OCI-LY7 (cell line): ENCODE measurements around the gene STATH. TPM values are rescaled to one million over a fixed set of nuclear protein-coding genes. Genes with fewer than 3 reads are reported as not detected.

Source experiments
- Bru-seq: library from RNA; stranded (reverse); fragments of 400-500 nt; gene quantifications from one replicate; lab custom pipeline; 2021; lab: Mats Ljungman, UMichigan
- BruChase-seq, 2 experiments: library from RNA; stranded (reverse); fragments of 400-500 nt; gene quantifications; one replicate each; lab custom pipeline; 2021; lab: Mats Ljungman, UMichigan
- BruUV-seq: library from RNA; stranded (reverse); fragments of 400-500 nt; replicated peaks from 2 replicates; lab custom pipeline; 2021; lab: Mats Ljungman, UMichigan
- CTCF ChIA-PET: fragments of 300-600 bp; sonication (Branson Sonifier 250); formaldehyde crosslinking; loops from one replicate; lab custom pipeline; 2022; ENCODE audit warnings: antibody characterized with exemption; ENCODE audit not compliant: unreplicated experiment; lab: Charles Lee
- POLR2A ChIA-PET: fragments of 300-600 bp; sonication (Branson Sonifier 250); formaldehyde crosslinking; loops from one replicate; lab custom pipeline; 2022; ENCODE audit warnings: antibody characterized with exemption; lab: Charles Lee
- DNase-seq: peaks from one replicate; pipeline ENCODE4 v3.0.0-alpha.2; 2015; ENCODE audit warnings: low spot score
- H2AFZ ChIP-seq: fragments of 200-600 bp; sonication (generic), shearing (Covaris generic); 2 replicates; pipeline ENCODE4 v1.6.1; 2014; ENCODE audit warnings: mild to moderate bottlenecking, antibody characterized with exemption, low read length, moderate library complexity
- H3K27ac ChIP-seq: fragments of 200-600 bp; sonication (generic); 2 replicates; pipeline ENCODE4 v1.5.1; 2014; ENCODE audit warnings: mixed run types, low read depth, mild to moderate bottlenecking, moderate library complexity, low read length, inconsistent platforms; ENCODE audit not compliant: poor library complexity, severe bottlenecking
- H3K36me3 ChIP-seq: fragments of 200-600 bp; sonication (generic); 2 replicates; pipeline ENCODE4 v1.6.1; 2014; ENCODE audit warnings: mild to moderate bottlenecking, antibody characterized with exemption, low read length, moderate library complexity, mixed read lengths; ENCODE audit not compliant: insufficient read depth
- H3K4me1 ChIP-seq: fragments of 200-600 bp; sonication (generic); 2 replicates; pipeline ENCODE4 v1.5.1; 2014; ENCODE audit warnings: mild to moderate bottlenecking, low read length; ENCODE audit not compliant: insufficient read depth, poor library complexity, severe bottlenecking
- H3K4me2 ChIP-seq: fragments of 200-600 bp; sonication (generic); 2 replicates; pipeline ENCODE4 v1.6.1; 2014; ENCODE audit warnings: mild to moderate bottlenecking, low read length
- H3K4me3 ChIP-seq: fragments of 200-600 bp; sonication (generic); 2 replicates; pipeline ENCODE4 v1.5.1; 2014; ENCODE audit warnings: mild to moderate bottlenecking, low read depth, low read length; ENCODE audit not compliant: poor library complexity, severe bottlenecking
- H3K79me2 ChIP-seq: fragments of 200-600 bp; sonication (generic); 2 replicates; pipeline ENCODE4 v1.6.1; 2016; ENCODE audit warnings: low read depth, mild to moderate bottlenecking, low read length, moderate library complexity, mixed read lengths; ENCODE audit not compliant: insufficient read depth
- H3K9me2 ChIP-seq: fragments of 200-600 bp; sonication (generic); 2 replicates; pipeline ENCODE4 v1.6.1; 2016; ENCODE audit warnings: mild to moderate bottlenecking, low read length, mixed read lengths; ENCODE audit not compliant: insufficient read depth
- H3K9me3 ChIP-seq: fragments of 200-600 bp; sonication (generic); 2 replicates; pipeline ENCODE4 v1.6.1; 2014; ENCODE audit warnings: mild to moderate bottlenecking, mixed run types, low read length, mixed read lengths
- H4K20me1 ChIP-seq: fragments of 200-600 bp; sonication (generic); 2 replicates; pipeline ENCODE4 v1.6.1; 2014; ENCODE audit warnings: mild to moderate bottlenecking, antibody characterized with exemption, low read length, moderate library complexity, mixed read lengths; ENCODE audit not compliant: insufficient read depth
- EZH2phosphoT487 ChIP-seq: fragments of 200-600 bp; sonication (generic); IDR thresholded peaks from 2 replicates; pipeline ENCODE4 v1.6.1; 2018; ENCODE audit warnings: low read depth, borderline replicate concordance, mild to moderate bottlenecking, mixed run types, antibody characterized with exemption, low read length, moderate library complexity, mixed read lengths
- intact Hi-C: fragments of 100-400 bp; cut with micrococcal nuclease; formaldehyde crosslinking; loops from one replicate; pipeline ENCODE4 v1.10.0; 2022; ENCODE audit not compliant: unreplicated experiment
- long read RNA-seq: library from polyadenylated mRNA; stranded (forward); transcript quantifications from one replicate; pipeline ENCODE4 v2.0.0, GENCODE V29; 2022
- total RNA-seq, 2 experiments: library from RNA; depleted of rRNA in 1 of 2; stranded (reverse); fragments of >200 nt in 1 of 2; shearing (Covaris generic) in 1 of 2; gene quantifications; 2 replicates each; pipeline ENCODE4 v1.2.3, GENCODE V29; 2014 to 2022
- TF ChIP-seq, protein P1 (sequence below): fragments of 200-600 bp; sonication (generic); conservative IDR thresholded peaks from 2 replicates; pipeline ENCODE4 v1.5.1; 2014; ENCODE audit warnings: mild to moderate bottlenecking, antibody characterized with exemption, low read length, moderate library complexity, mixed read lengths

The STATH gene, protein sequence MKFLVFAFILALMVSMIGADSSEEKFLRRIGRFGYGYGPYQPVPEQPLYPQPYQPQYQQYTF
- not detected in 2 replicates for total RNA-seq (2014; rRNA removed; shearing (Covaris generic))
- total RNA-seq (2022): not detected in 2 replicates
- not detected for Bru-seq, nascent RNA
- not detected for BruChase-seq, experiment 1, labeled RNA remaining after a 6-hour chase
- not detected for BruChase-seq, experiment 2, labeled RNA remaining after a 2-hour chase
- long read RNA-seq: 0 reads

DNA sequence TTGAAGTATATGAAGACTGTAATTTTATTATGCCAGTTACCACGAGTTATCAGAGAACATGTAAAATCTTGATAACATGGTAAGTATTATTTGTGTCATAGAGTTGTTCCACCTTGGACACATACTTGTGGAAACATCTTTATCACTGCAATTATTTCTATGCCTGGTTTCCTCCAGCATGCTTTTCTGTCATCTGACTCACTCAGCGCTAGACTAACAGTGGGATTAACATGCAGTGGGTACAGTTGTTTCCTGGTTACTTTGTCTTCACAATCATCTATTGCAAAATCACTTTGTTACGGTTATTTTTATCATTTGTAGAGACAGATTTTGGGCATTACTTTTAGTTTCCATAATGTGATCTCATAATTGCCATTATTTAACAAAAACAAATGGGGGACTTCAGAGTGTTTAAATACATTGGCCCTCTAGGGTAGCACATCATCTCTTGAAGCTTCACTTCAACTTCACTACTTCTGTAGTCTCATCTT lies at the start of gene STATH:
TSS of gene STATH (plus strand) at position 441 of the 491 bp plus-strand sequence. CDS start 2,472 bp downstream, outside the sequence.
- POLR2A ChIA-PET: no interaction called here
- H3K27ac ChIP-seq: no peak within 1 kb of the TSS
- H4K20me1 ChIP-seq: no peaks in the 10 kb centered on the region
- TF ChIP-seq, protein P1, sequence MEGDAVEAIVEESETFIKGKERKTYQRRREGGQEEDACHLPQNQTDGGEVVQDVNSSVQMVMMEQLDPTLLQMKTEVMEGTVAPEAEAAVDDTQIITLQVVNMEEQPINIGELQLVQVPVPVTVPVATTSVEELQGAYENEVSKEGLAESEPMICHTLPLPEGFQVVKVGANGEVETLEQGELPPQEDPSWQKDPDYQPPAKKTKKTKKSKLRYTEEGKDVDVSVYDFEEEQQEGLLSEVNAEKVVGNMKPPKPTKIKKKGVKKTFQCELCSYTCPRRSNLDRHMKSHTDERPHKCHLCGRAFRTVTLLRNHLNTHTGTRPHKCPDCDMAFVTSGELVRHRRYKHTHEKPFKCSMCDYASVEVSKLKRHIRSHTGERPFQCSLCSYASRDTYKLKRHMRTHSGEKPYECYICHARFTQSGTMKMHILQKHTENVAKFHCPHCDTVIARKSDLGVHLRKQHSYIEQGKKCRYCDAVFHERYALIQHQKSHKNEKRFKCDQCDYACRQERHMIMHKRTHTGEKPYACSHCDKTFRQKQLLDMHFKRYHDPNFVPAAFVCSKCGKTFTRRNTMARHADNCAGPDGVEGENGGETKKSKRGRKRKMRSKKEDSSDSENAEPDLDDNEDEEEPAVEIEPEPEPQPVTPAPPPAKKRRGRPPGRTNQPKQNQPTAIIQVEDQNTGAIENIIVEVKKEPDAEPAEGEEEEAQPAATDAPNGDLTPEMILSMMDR: no peak
- no peak for TF ChIP-seq EZH2phosphoT487
- no peaks in the 10 kb centered on the region for H3K9me2 ChIP-seq
- DNase-seq: no peak
- H3K4me2 ChIP-seq: no peak within 1 kb of the TSS
- H3K36me3 ChIP-seq: no peaks in the 10 kb centered on the region
- no peaks in the 10 kb centered on the region for H3K4me1 ChIP-seq
- no peak within 1 kb of the TSS for H3K4me3 ChIP-seq
- no TSS peak for BruUV-seq
- H2AFZ ChIP-seq: no peak within 1 kb of the TSS
- intact Hi-C loops: no loop called here
- CTCF ChIA-PET: no interaction called here
- H3K9me3 ChIP-seq: no peaks in the 10 kb centered on the region
- H3K79me2 ChIP-seq: no peaks in the 10 kb centered on the region

DNA sequence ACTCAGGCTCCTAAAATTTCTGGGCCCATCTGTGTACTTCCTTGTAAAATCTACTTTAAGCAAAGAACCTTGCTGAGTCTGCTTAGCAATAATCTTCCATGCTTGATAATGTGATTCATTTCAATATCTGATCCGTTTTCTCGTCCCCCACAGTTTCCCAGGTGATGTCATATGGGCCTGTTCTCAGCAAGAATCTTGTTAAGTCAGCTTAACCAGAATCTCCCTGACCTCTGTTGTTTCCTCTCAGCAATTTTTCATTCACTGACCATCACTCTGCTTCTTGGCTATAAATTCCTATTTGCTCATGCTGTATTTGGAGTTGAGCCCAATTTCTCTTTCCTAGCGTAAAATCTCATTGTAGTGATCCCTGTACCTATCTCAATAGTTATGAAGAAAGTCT lies 44.2 kb upstream of the STATH start:
- no peaks in the 10 kb centered on the region for H3K36me3 ChIP-seq

DNA sequence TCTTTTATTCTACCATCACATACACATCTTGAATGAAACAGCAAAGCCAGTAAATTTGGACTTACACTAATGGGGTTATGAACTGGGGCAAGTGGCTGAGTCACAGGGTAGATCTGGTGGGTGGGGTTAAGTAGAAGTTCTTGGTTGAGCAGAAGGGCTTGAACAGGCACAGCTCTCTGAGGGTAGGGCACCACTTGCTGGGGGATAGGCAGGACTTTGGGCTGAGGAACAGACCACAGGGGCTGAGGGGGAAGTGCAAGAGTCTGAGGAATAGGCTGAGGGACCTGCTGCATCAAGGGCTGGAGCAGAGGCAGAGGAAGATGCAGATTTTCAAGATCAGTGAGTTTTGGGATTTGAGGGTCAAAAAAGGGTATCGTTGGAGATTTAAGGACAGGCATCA lies 38.6 kb upstream of the STATH start:
- H4K20me1 ChIP-seq: no peaks in the 10 kb centered on the region
- H3K4me1 ChIP-seq: no peaks in the 10 kb centered on the region
- no peak overlapping the region for H3K4me2 ChIP-seq
- BruUV-seq: no TSS peak
- no peak overlapping the region for H3K27ac ChIP-seq
- H3K9me2 ChIP-seq: no peaks in the 10 kb centered on the region
- no peak for DNase-seq
- H3K79me2 ChIP-seq: no peaks in the 10 kb centered on the region
- no peak overlapping the region for H3K4me3 ChIP-seq
- CTCF ChIA-PET: no interaction called here
- no peak overlapping the region for H2AFZ ChIP-seq
- H3K36me3 ChIP-seq: no peaks in the 10 kb centered on the region
- POLR2A ChIA-PET: no interaction called here
- intact Hi-C loops: no loop called here
- no peaks in the 10 kb centered on the region for H3K9me3 ChIP-seq
- no peak for TF ChIP-seq EZH2phosphoT487
- TF ChIP-seq, protein P1: no peak

More for the DNA sequence above, 44.2 kb upstream of the STATH start:
- intact Hi-C loops: no loop called here
- H3K4me2 ChIP-seq: no peak overlapping the region
- no peak overlapping the region for H3K27ac ChIP-seq
- no peak for DNase-seq
- H3K79me2 ChIP-seq: no peaks in the 10 kb centered on the region
- no peaks in the 10 kb centered on the region for H4K20me1 ChIP-seq
- H3K9me3 ChIP-seq: no peaks in the 10 kb centered on the region
- TF ChIP-seq, protein P1: no peak
- no peak overlapping the region for H3K4me3 ChIP-seq
- no peaks in the 10 kb centered on the region for H3K9me2 ChIP-seq
- POLR2A ChIA-PET: no interaction called here
- H2AFZ ChIP-seq: no peak overlapping the region
- CTCF ChIA-PET: no interaction called here
- H3K4me1 ChIP-seq: no peaks in the 10 kb centered on the region
- no TSS peak for BruUV-seq
